H1 (cell line): ENCODE data around the gene DYSF. TPM values are rescaled to one million over a fixed set of nuclear protein-coding genes. Genes with fewer than 3 reads are reported as not detected.

ENCODE experiments used
- CTCF ChIA-PET: fragments of 300-600 bp; sonication (Branson Sonifier 250); formaldehyde crosslinking; loops from one replicate; lab custom pipeline; 2021; ENCODE audit not compliant: partially characterized antibody; lab: Charles Lee
- POLR2A ChIA-PET: fragments of 300-600 bp; sonication (Branson Sonifier 250); formaldehyde crosslinking; loops from one replicate; lab custom pipeline; 2021; ENCODE audit warnings: inconsistent platforms; ENCODE audit not compliant: partially characterized antibody; lab: Charles Lee
- DNase-seq, 2 experiments: peaks; one replicate each; pipeline versions ENCODE4 v3.0.0 to v3.0.0-alpha.2; 2010 to 2022; ENCODE audit warnings: low spot score in 2 of 2, low read depth in 1 of 2, mixed read lengths in 1 of 2
- FAIRE-seq: peaks from 2 replicates; lab custom pipeline; 2011; peaks lifted over from hg19 to GRCh38; lab: Jason Lieb, UNC
- H2AFZ ChIP-seq: 2 replicates; pipeline ENCODE4 v1.8.1; 2012; ENCODE audit warnings: low read length, inconsistent platforms
- H2AK5ac ChIP-seq: 2 replicates; pipeline ENCODE4 v1.6.1; 2013; ENCODE audit warnings: low read depth, low read length
- H2BK120ac ChIP-seq: replicated peaks from 2 replicates; pipeline ENCODE3; 2013; ENCODE audit warnings: low read depth, low read length, inconsistent platforms
- H2BK12ac ChIP-seq: 2 replicates; pipeline ENCODE4 v1.6.1; 2013; ENCODE audit warnings: low read depth, low read length
- H2BK15ac ChIP-seq: 2 replicates; pipeline ENCODE4 v1.6.1; 2013; ENCODE audit warnings: low read length
- H2BK20ac ChIP-seq: 2 replicates; pipeline ENCODE4 v1.6.1; 2013; ENCODE audit warnings: low read length
- H2BK5ac ChIP-seq: 2 replicates; pipeline ENCODE4 v1.6.1; 2013; ENCODE audit warnings: low read depth, low read length
- H3K14ac ChIP-seq: 2 replicates; pipeline ENCODE4 v1.6.1; 2013; ENCODE audit warnings: inconsistent platforms; ENCODE audit not compliant: insufficient read length
- H3K18ac ChIP-seq: 2 replicates; pipeline ENCODE4 v1.6.1; 2013; ENCODE audit warnings: low read length; ENCODE audit errors: extremely low read depth
- H3K23ac ChIP-seq: 2 replicates; pipeline ENCODE4 v1.6.1; 2013; ENCODE audit warnings: inconsistent platforms; ENCODE audit not compliant: insufficient read length
- H3K23me2 ChIP-seq: 2 replicates; pipeline ENCODE4 v1.6.1; 2013; ENCODE audit warnings: low read depth, low read length
- H3K27ac ChIP-seq: 2 replicates; pipeline ENCODE4 v1.6.1; 2011; ENCODE audit warnings: low read depth, low read length, inconsistent platforms
- H3K27me3 ChIP-seq, 4 experiments: replicated peaks in 1 of 4; 1 replicate in 1 of 4; 2 replicates in 3 of 4; pipeline versions ENCODE4 v1.6.1 to v1.8.1; 2011 to 2013; ENCODE audit warnings: low read length in 3 of 4, mild to moderate bottlenecking in 3 of 4, inconsistent platforms in 2 of 4, mixed read lengths in 2 of 4, moderate library complexity in 1 of 4; ENCODE audit not compliant: control insufficient read depth in 3 of 4, insufficient read depth in 3 of 4; ENCODE audit errors: extremely low read depth in 1 of 4
- H3K36me3 ChIP-seq, 4 experiments: 2 replicates each; pipeline versions ENCODE4 v1.6.1 to v1.8.1; 2011 to 2013; ENCODE audit warnings: mild to moderate bottlenecking in 4 of 4, low read length in 3 of 4, moderate library complexity in 2 of 4, control low read depth in 1 of 4, inconsistent platforms in 1 of 4; ENCODE audit not compliant: insufficient read depth in 4 of 4, control insufficient read depth in 2 of 4
- H3K4ac ChIP-seq: replicated peaks from 2 replicates; pipeline ENCODE3; 2013; ENCODE audit warnings: low read length, low read depth, mixed read lengths, inconsistent platforms; ENCODE audit not compliant: insufficient read length
- H3K4me1 ChIP-seq, 4 experiments: replicated peaks in 1 of 4; 1 replicate in 1 of 4; 2 replicates in 3 of 4; pipeline versions ENCODE4 v1.6.1 to v1.8.1; 2011 to 2013; ENCODE audit warnings: low read length in 3 of 4, inconsistent platforms in 2 of 4, mixed read lengths in 1 of 4; ENCODE audit not compliant: insufficient read depth in 4 of 4, control insufficient read depth in 3 of 4
- H3K4me2 ChIP-seq, 2 experiments: 2 replicates each; pipeline versions ENCODE4 v1.6.1 to v1.8.1; 2011 to 2013; ENCODE audit warnings: low read depth in 2 of 2, low read length in 2 of 2, control low read depth in 1 of 2, inconsistent platforms in 1 of 2, mild to moderate bottlenecking in 1 of 2; ENCODE audit not compliant: insufficient read depth in 1 of 2
- H3K4me3 ChIP-seq, 4 experiments: fragments of 200-600, 300-600 bp in 1 of 4; sonication (generic), shearing (Covaris generic), sonication (Bioruptor Twin) in 1 of 4; 2 replicates each; pipeline versions ENCODE4 v1.5.1 to v1.8.1; 2011 to 2016; ENCODE audit warnings: low read length in 4 of 4, low read depth in 3 of 4, control low read depth in 2 of 4, inconsistent platforms in 2 of 4, mild to moderate bottlenecking in 2 of 4, mixed read lengths in 1 of 4, moderate library complexity in 1 of 4; ENCODE audit not compliant: insufficient read depth in 2 of 4; ENCODE audit errors: extremely low read depth in 1 of 4
- H3K56ac ChIP-seq: replicated peaks from 2 replicates; pipeline ENCODE3; 2013; ENCODE audit warnings: low read depth, mild to moderate bottlenecking, mixed read lengths, low read length, inconsistent platforms; ENCODE audit not compliant: insufficient read length
- H3K79me1 ChIP-seq: 2 replicates; pipeline ENCODE4 v1.6.1; 2013; ENCODE audit warnings: low read depth, low read length, control low read depth
- H3K79me2 ChIP-seq, 2 experiments: 2 replicates each; pipeline versions ENCODE4 v1.6.1 to v1.8.1; 2012 to 2013; ENCODE audit warnings: low read length in 2 of 2, mild to moderate bottlenecking in 2 of 2, inconsistent platforms in 1 of 2; ENCODE audit not compliant: insufficient read depth in 2 of 2, control insufficient read depth in 1 of 2
- H3K9ac ChIP-seq, 4 experiments: replicated peaks in 1 of 4; 1 replicate in 1 of 4; 2 replicates in 3 of 4; pipeline versions ENCODE4 v1.6.1 to v1.8.1; 2011 to 2013; ENCODE audit warnings: low read depth in 3 of 4, low read length in 3 of 4, control low read depth in 2 of 4, mild to moderate bottlenecking in 2 of 4, moderate library complexity in 2 of 4, inconsistent platforms in 1 of 4; ENCODE audit errors: extremely low read depth in 1 of 4
- H3K9me3 ChIP-seq, 2 experiments: 2 replicates each; pipeline versions ENCODE4 v1.6.1 to v1.8.1; 2012 to 2013; ENCODE audit warnings: mild to moderate bottlenecking in 2 of 2, moderate library complexity in 2 of 2, control low read depth in 1 of 2, inconsistent platforms in 1 of 2, low read depth in 1 of 2, low read length in 1 of 2, mixed read lengths in 1 of 2; ENCODE audit not compliant: insufficient read depth in 2 of 2
- H4K20me1 ChIP-seq, 2 experiments: replicated peaks in 1 of 2; 2 replicates each; pipeline versions ENCODE3 to v1.8.1; 2011 to 2013; ENCODE audit warnings: inconsistent platforms in 2 of 2, low read length in 2 of 2, mild to moderate bottlenecking in 1 of 2; ENCODE audit not compliant: insufficient read depth in 2 of 2, control insufficient read depth in 1 of 2
- H4K5ac ChIP-seq: 2 replicates; pipeline ENCODE4 v1.6.1; 2013; ENCODE audit warnings: low read length, low read depth, mixed read lengths, inconsistent platforms; ENCODE audit not compliant: insufficient read length
- H4K8ac ChIP-seq: 2 replicates; pipeline ENCODE4 v1.8.0; 2013; ENCODE audit warnings: mild to moderate bottlenecking, moderate library complexity, low read length, inconsistent platforms; ENCODE audit not compliant: insufficient read depth; ENCODE audit errors: extremely low read depth
- H4K91ac ChIP-seq: replicated peaks from 2 replicates; pipeline ENCODE3; 2013; ENCODE audit warnings: low read length, mixed read lengths, inconsistent platforms; ENCODE audit not compliant: insufficient read length
- ASH2L ChIP-seq: fragments of 200-600, 300-600 bp; sonication (generic); IDR thresholded peaks from one replicate; pipeline ENCODE4 v1.7.1; 2017; ENCODE audit warnings: low read length
- JUN ChIP-seq: IDR thresholded peaks from 2 replicates; pipeline ENCODE4 v1.6.1; 2011; ENCODE audit warnings: low read depth, mild to moderate bottlenecking, improper control_type of control experiment, low read length
- MAFK ChIP-seq: IDR thresholded peaks from 2 replicates; pipeline ENCODE4 v1.6.1; 2012; ENCODE audit warnings: low read depth, mild to moderate bottlenecking, improper control_type of control experiment, low read length
- NANOG ChIP-seq: IDR thresholded peaks from 2 replicates; pipeline ENCODE4 v1.6.1; 2011; ENCODE audit warnings: low read length, low read depth, mild to moderate bottlenecking, inconsistent platforms; ENCODE audit not compliant: insufficient read depth, poor library complexity, severe bottlenecking
- POLR2AphosphoS5 ChIP-seq: IDR thresholded peaks from 2 replicates; pipeline ENCODE4 v1.6.1; 2011; ENCODE audit warnings: low read depth, low read length
- SAP30 ChIP-seq: fragments of 300-600 bp; sonication (generic); IDR thresholded peaks from 2 replicates; pipeline ENCODE4 v1.7.1; 2012; ENCODE audit warnings: low read length, moderate library complexity, mild to moderate bottlenecking, inconsistent platforms; ENCODE audit not compliant: insufficient read depth, insufficient replicate concordance
- SIX5 ChIP-seq: IDR thresholded peaks from 2 replicates; pipeline ENCODE4 v1.6.1; 2011; ENCODE audit warnings: mild to moderate bottlenecking, low read depth, low read length
- WGBS, 2 experiments: shearing (Covaris generic) in 1 of 2; methylation state at CpG; one replicate each; pipeline versions ENCODE4 v1.1.6 to v1.1.7; 2013 to 2015; ENCODE audit warnings: low lambda C conversion rate in 2 of 2, mixed read lengths in 2 of 2, inconsistent platforms in 1 of 2, low coverage in 1 of 2, missing lambda C conversion rate in 1 of 2; ENCODE audit not compliant: insufficient replicate concordance in 2 of 2, insufficient coverage in 1 of 2, insufficient read length in 1 of 2; ENCODE audit errors: extremely low coverage in 1 of 2, missing lambda C conversion rate in 1 of 2; 5-methylcytosine and 5-hydroxymethylcytosine counted together
- polyA plus RNA-seq, 7 experiments: library from polyadenylated mRNA; depleted of rRNA in 3 of 7; stranded (reverse) in 5 of 7; unstranded in 2 of 7; fragments of >200 nt in 5 of 7; fragments of 200-250 nt in 2 of 7; gene quantifications; 1 replicate in 5 of 7; 2 replicates in 1 of 7; 4 replicates in 1 of 7; pipeline versions ENCODE4 v1.2.1 to v1.2.3, GENCODE V29; 2011 to 2013; ENCODE audit warnings: missing spikeins in 2 of 7, mixed read lengths in 2 of 7
- total RNA-seq: library from RNA; stranded (reverse); fragmentation: NEBNext Ultra II Directional; extraction: Animal tissue kit (Norgen Biotek cat#: 25700); gene quantifications from 2 replicates; pipeline ENCODE4 v1.2.1, GENCODE V29; 2021
- TF ChIP-seq, protein P1 (sequence below): IDR thresholded peaks from 2 replicates; pipeline ENCODE4 v1.6.1; 2012; ENCODE audit warnings: low read length, inconsistent platforms

DYSF gene
- total and polyA plus RNA-seq, 2 of the 8 experiments (the other 6 are each of a cell fraction or from before 2014, with no cell fraction given): 5.8 to 7.1 TPM

DNA sequence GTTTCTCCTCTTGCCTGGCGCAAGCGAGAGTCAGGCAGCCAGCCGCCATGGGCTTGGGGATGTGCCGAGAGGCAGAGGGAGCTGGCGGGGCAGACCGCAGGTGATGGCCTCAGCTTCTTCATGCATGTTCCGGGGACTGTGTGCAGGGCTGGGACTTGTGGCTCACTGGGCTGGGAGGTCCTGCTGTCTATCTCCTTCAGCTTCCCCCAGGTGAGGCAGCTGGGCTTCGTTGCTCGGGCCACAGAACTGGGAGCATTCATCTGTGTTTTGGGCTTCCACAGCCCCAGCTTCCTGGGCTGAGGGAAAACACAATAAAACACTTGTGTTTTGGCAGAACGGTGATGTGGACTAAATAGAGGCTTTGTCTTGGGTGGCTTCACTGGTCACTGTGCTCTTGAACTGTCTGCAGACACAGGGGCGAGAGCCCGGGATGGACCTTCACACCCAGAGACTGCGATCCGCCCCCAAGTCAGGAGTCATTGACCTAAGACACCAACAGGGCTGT lies 93.5 kb downstream of the DYSF start:
- no peak overlapping the region for H3K4me2 ChIP-seq
- H4K5ac ChIP-seq: no peak overlapping the region
- 95% methylated on average over 14 of the region's 14 CpGs; no CpG with 5 or more reads in 1 of the 2 experiments for WGBS, 2 experiments
- peaks cover 3 to 8% of the 10 kb centered on the region in 2 experiments; a peak in 1 of 4 replicates for H3K9me3 ChIP-seq
- H3K36me3 ChIP-seq: no peaks in the 10 kb centered on the region
- H2AFZ ChIP-seq: no peak overlapping the region
- no peak overlapping the region for H2BK12ac ChIP-seq
- no peak overlapping the region for H4K8ac ChIP-seq
- no peak overlapping the region for H3K18ac ChIP-seq
- H4K91ac ChIP-seq: no peak overlapping the region
- H2AK5ac ChIP-seq: no peak overlapping the region
- no peak overlapping the region for H3K4me3 ChIP-seq
- H3K56ac ChIP-seq: no peak overlapping the region
- H3K4me1 ChIP-seq: no peaks in the 10 kb centered on the region
- CTCF ChIA-PET: interaction anchor here (0.7 to 22.8 kb wide), 27 partner anchors 11 to 610 kb away, joined by 3 to 386 read pairs (median 5); no protein-coding TSS in a partner anchor
- no peak overlapping the region for H3K23ac ChIP-seq
- FAIRE-seq (no peak), DNase-seq (no peak)
- H3K27me3 ChIP-seq: no peaks in the 10 kb centered on the region
- no peaks in the 10 kb centered on the region for H4K20me1 ChIP-seq
- no peak overlapping the region for H3K4ac ChIP-seq
- H2BK120ac ChIP-seq: no peak overlapping the region
- H3K14ac ChIP-seq: no peak overlapping the region
- no peak overlapping the region for H2BK20ac ChIP-seq
- no peaks in the 10 kb centered on the region for H3K79me1 ChIP-seq
- no peaks in the 10 kb centered on the region for H3K23me2 ChIP-seq
- H3K79me2 ChIP-seq: no peaks in the 10 kb centered on the region
- H3K27ac ChIP-seq: no peak overlapping the region
- TF ChIP-seq JUN: no peak
- TF ChIP-seq NANOG: no peak
- no peak for TF ChIP-seq ASH2L
- TF ChIP-seq MAFK: no peak
- TF ChIP-seq, protein P1, sequence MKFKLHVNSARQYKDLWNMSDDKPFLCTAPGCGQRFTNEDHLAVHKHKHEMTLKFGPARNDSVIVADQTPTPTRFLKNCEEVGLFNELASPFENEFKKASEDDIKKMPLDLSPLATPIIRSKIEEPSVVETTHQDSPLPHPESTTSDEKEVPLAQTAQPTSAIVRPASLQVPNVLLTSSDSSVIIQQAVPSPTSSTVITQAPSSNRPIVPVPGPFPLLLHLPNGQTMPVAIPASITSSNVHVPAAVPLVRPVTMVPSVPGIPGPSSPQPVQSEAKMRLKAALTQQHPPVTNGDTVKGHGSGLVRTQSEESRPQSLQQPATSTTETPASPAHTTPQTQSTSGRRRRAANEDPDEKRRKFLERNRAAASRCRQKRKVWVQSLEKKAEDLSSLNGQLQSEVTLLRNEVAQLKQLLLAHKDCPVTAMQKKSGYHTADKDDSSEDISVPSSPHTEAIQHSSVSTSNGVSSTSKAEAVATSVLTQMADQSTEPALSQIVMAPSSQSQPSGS: no peak
- no peak for TF ChIP-seq SIX5
- TF ChIP-seq SAP30: no peak
- TF ChIP-seq POLR2AphosphoS5: no peak
- TF ChIP-seq, all 59 proteins: peak for 0
- no peak overlapping the region for H3K9ac ChIP-seq
- POLR2A ChIA-PET: interaction anchor here (0.7 kb wide), 2 partner anchors 19 to 122 kb away, joined by 3 to 5 read pairs; no protein-coding TSS in a partner anchor
- no peak overlapping the region for H2BK15ac ChIP-seq
- no peak overlapping the region for H2BK5ac ChIP-seq
